Psoas muscle (tissue), 8 donors: Measurements from ENCODE around the gene CASQ2. TPM values are rescaled to one million over a fixed set of nuclear protein-coding genes. Genes with fewer than 3 reads are reported as not detected.

ENCODE experiments used
- ATAC-seq, 4 donors: fragments of 200-7000 bp; cut with Tn5 transposase; one replicate each; pipeline ENCODE4 v1.9.1; 2020; ENCODE audit warnings: moderate library complexity in 3 of 4, mild to moderate bottlenecking in 2 of 4
- DNase-seq, 2 donors: peaks; one replicate each; pipeline ENCODE4 v3.0.0-alpha.2; 2020
- H3K27ac ChIP-seq: fragments of 200-600 bp; one replicate; pipeline ENCODE4 v1.8.0; 2022
- H3K27me3 ChIP-seq, 3 donors: fragments of 200-600 bp in 1 of 3; one replicate each; pipeline versions ENCODE4 v1.6.1 to v1.8.0; 2013 to 2022; ENCODE audit warnings: low read length in 2 of 3, mild to moderate bottlenecking in 2 of 3, moderate library complexity in 1 of 3; ENCODE audit not compliant: insufficient read depth in 3 of 3
- H3K36me3 ChIP-seq, 2 donors: fragments of 200-600 bp in 1 of 2; one replicate each; pipeline versions ENCODE4 v1.6.1 to v1.8.0; 2013 to 2022; ENCODE audit warnings: low read depth in 1 of 2, mild to moderate bottlenecking in 1 of 2, moderate library complexity in 1 of 2; ENCODE audit not compliant: insufficient read depth in 1 of 2
- H3K4me1 ChIP-seq: fragments of 200-600 bp; one replicate; pipeline ENCODE4 v1.8.0; 2022
- H3K4me3 ChIP-seq: fragments of 200-600 bp; one replicate; pipeline ENCODE4 v1.8.0; 2022; ENCODE audit warnings: mild to moderate bottlenecking
- H3K9me3 ChIP-seq: fragments of 200-600 bp; one replicate; pipeline ENCODE4 v1.8.0; 2022
- WGBS, 3 donors: extraction: QIAGEN DNeasy Blood & Tissue Kit; methylation state at CpG; one replicate each; pipeline versions ENCODE4 v1.1.6 to v1.1.7; 2013; 5-methylcytosine and 5-hydroxymethylcytosine counted together
- intact Hi-C, 2 donors: fragments of 100-400 bp; cut with DNase I; formaldehyde crosslinking; loops; one replicate each; pipeline versions ENCODE4 v1.11.0 to v1.14.2; 2022
- polyA plus RNA-seq, 3 donors: library from polyadenylated mRNA; stranded (reverse); fragments of 200-250 nt; gene quantifications; one replicate each; pipeline ENCODE4 v1.2.3, GENCODE V29; 2013
- total RNA-seq, 4 donors: library from RNA; stranded (reverse); fragmentation: NEBNext Ultra II Directional in 2 of 4; extraction: Animal tissue kit (Norgen Biotek cat#: 25700) in 2 of 4; gene quantifications; one replicate each; pipeline versions ENCODE4 v1.2.1 to v1.2.4, GENCODE V29; 2021 to 2023
- TF ChIP-seq, protein P1 (sequence below): fragments of 200-600 bp; IDR thresholded peaks from one replicate; pipeline ENCODE4 v1.8.0; 2022; ENCODE audit warnings: antibody characterized with exemption
- donor health status: healthy with polysubstance abuse.
- donor health status: DM: no; HTN: no; CAD: no; lungs with moderate emphysema.
- donor health status: Bipolar disorder and iron deficiency.
- donor health status: healthy.
- donor health status: DM: yes; HTN: yes; CAD: no.
- donor health status: DM: no; HTN: no; CAD: no.
- donor health status: DM: no; HTN: no; CAD: no.
- donor health status: DM: yes; HTN: yes; CAD: no.

CASQ2 gene
- total and polyA plus RNA-seq, 7 donors: 56.4 to 271 (median 84.0) TPM

- H3K27ac ChIP-seq: no peak overlapping the region
- intact Hi-C loops: no loop called here
- H3K4me1 ChIP-seq: peaks cover 4% of the 10 kb centered on the region
- 59 to 80% (median 71%) methylated on average over 5 of the region's 5 CpGs for WGBS, 3 donors
- H3K9me3 ChIP-seq: no peaks in the 10 kb centered on the region
- no peaks in the 10 kb centered on the region for H3K27me3 ChIP-seq
- DNase-seq (no peak), ATAC-seq (no peak)
- TF ChIP-seq, protein P1, sequence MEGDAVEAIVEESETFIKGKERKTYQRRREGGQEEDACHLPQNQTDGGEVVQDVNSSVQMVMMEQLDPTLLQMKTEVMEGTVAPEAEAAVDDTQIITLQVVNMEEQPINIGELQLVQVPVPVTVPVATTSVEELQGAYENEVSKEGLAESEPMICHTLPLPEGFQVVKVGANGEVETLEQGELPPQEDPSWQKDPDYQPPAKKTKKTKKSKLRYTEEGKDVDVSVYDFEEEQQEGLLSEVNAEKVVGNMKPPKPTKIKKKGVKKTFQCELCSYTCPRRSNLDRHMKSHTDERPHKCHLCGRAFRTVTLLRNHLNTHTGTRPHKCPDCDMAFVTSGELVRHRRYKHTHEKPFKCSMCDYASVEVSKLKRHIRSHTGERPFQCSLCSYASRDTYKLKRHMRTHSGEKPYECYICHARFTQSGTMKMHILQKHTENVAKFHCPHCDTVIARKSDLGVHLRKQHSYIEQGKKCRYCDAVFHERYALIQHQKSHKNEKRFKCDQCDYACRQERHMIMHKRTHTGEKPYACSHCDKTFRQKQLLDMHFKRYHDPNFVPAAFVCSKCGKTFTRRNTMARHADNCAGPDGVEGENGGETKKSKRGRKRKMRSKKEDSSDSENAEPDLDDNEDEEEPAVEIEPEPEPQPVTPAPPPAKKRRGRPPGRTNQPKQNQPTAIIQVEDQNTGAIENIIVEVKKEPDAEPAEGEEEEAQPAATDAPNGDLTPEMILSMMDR: no peak
- no peak overlapping the region for H3K4me3 ChIP-seq
- peaks cover 0 to 6% of the 10 kb centered on the region in 2 donors for H3K36me3 ChIP-seq
Observed at GRCh38 chr1:115656461-115657077, 111.9 kb downstream of the CASQ2 start.

DNA sequence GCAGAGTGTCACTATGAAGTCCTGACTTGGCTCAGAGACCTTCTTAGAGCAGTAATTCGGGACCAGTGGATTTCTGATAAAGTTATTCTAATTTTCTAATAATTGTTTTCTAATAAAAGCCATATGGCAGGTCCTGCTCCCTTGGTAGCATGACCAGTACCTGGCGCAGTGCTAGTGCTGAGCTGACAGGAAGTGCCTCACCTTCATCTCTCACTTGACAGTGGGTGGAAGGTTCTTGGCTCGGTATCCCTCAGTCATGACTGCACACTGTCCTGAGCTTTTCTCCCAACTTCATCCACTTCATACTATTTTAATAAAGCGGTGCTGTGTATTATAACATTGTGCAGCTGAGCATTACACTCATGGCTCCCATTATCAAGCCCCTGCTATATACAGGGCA is 112.6 kb downstream of the CASQ2 start:
- DNase-seq: no peak
- H3K27me3 ChIP-seq: no peaks in the 10 kb centered on the region
- H3K9me3 ChIP-seq: no peaks in the 10 kb centered on the region
- 94 to 95% (median 94%) methylated on average over 4 of the region's 4 CpGs for WGBS, 3 donors
- ATAC-seq: no peak
- intact Hi-C loops: no loop called here
- peaks cover 4% of the 10 kb centered on the region for H3K4me1 ChIP-seq
- TF ChIP-seq, protein P1: no peak
- H3K27ac ChIP-seq: no peak overlapping the region
- peaks cover 0 to 6% of the 10 kb centered on the region in 2 donors for H3K36me3 ChIP-seq
- H3K4me3 ChIP-seq: no peak overlapping the region

GRCh38 chr1:115655306-115655663 is 113.2 kb downstream of the CASQ2 start:
- Histone ChIP-seq H3K4me1 (peaks cover 4% of the 10 kb centered on the region), H3K27me3 (no peaks in the 10 kb centered on the region), H3K9me3 (no peaks in the 10 kb centered on the region), H3K36me3 (no peaks in the 10 kb centered on the region), H3K27ac (no peak overlapping the region), H3K4me3 (no peak overlapping the region)
- ATAC-seq (peak in 1 of 4 donors; percentile 10), DNase-seq (no peak)
- TF ChIP-seq, protein P1: no peak
- intact Hi-C loops: no loop called here
- WGBS, 3 donors: 75 to 79% (median 78%) methylated on average over 7 of the region's 7 CpGs

GRCh38 chr1:115654663-115655305 is 113.7 kb downstream of the CASQ2 start:
- Histone ChIP-seq H3K27ac (no peak overlapping the region), H3K36me3 (no peaks in the 10 kb centered on the region), H3K27me3 (no peaks in the 10 kb centered on the region), H3K4me3 (no peak overlapping the region), H3K9me3 (no peaks in the 10 kb centered on the region), H3K4me1 (peaks cover 4% of the 10 kb centered on the region)
- 72 to 79% (median 74%) methylated on average over 13 to 14 of the region's 14 CpGs for WGBS, 3 donors
- ATAC-seq: peak in 1 of 4 donors; percentile 40
- intact Hi-C loops: no loop called here
- TF ChIP-seq, protein P1: no peak
- DNase-seq: no peak
